22Rv1 (cell line): ENCODE results near the gene DIMT1.

ENCODE experiments used
- H3K27ac ChIP-seq: fragments of 450-650 bp; 2 replicates; pipeline ENCODE4 v1.5.1; 2017
- CTCF ChIP-seq: fragments of 450-650 bp; IDR thresholded peaks from 2 replicates; pipeline ENCODE4 v1.5.1; 2017; ENCODE audit warnings: mild to moderate bottlenecking
- ZFX ChIP-seq: fragments of 450-650 bp; IDR thresholded peaks from 2 replicates; pipeline ENCODE4 v1.6.1; 2017; ENCODE audit warnings: antibody characterized with exemption, borderline replicate concordance

Gene DIMT1

GRCh38 chr5:62421414-62421813 lies 17.7 kb upstream of the DIMT1 start:
- TF ChIP-seq ZFX: no peak
- no peak for TF ChIP-seq CTCF
- no peak overlapping the region for H3K27ac ChIP-seq

DNA sequence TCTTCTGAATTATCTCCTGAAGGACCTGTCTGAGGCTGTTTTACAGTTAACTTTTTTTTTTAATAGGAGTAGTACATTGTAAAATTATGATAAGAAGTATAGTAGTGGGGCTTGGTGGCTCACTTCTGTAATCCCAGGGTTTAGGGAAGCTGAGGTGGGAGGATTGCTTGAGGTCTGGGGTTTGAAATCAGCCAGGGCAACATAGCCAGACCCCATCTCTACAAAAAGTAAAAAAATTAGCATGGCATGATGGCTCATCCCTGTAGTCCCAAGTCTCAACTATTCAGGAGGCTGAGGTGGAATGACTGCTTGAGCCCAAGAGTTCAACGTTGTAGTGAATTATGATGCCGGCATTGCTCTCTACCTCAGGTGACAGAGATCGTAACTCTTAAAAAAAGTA lies 15.9 kb upstream of the DIMT1 start:
- H3K27ac ChIP-seq: no peak overlapping the region
- TF ChIP-seq ZFX (no peak), CTCF (no peak)

GRCh38 chr5:62418462-62419076 lies 14.9 kb upstream of the DIMT1 start:
- H3K27ac ChIP-seq: no peak overlapping the region
- TF ChIP-seq ZFX: no peak
- TF ChIP-seq CTCF: no peak

- H3K27ac ChIP-seq: peak overlapping the region; percentile 94; the same call in 1 of the 2 replicates
- TF ChIP-seq ZFX (no peak), CTCF (no peak)
Observed at GRCh38 chr5:62413711-62414110, 10.0 kb upstream of the DIMT1 start.

- H3K27ac ChIP-seq: peak within 1 kb of the TSS; percentile 94
- TF ChIP-seq ZFX: no peak
- no peak for TF ChIP-seq CTCF
Observed at GRCh38 chr5:62412549-62413329, 9.0 kb upstream of the DIMT1 start, which contains the start of gene IPO11. TSS of gene IPO11 (plus strand) at chr5:62412763. CDS start at chr5:62437280, 24,517 bp downstream.

DNA sequence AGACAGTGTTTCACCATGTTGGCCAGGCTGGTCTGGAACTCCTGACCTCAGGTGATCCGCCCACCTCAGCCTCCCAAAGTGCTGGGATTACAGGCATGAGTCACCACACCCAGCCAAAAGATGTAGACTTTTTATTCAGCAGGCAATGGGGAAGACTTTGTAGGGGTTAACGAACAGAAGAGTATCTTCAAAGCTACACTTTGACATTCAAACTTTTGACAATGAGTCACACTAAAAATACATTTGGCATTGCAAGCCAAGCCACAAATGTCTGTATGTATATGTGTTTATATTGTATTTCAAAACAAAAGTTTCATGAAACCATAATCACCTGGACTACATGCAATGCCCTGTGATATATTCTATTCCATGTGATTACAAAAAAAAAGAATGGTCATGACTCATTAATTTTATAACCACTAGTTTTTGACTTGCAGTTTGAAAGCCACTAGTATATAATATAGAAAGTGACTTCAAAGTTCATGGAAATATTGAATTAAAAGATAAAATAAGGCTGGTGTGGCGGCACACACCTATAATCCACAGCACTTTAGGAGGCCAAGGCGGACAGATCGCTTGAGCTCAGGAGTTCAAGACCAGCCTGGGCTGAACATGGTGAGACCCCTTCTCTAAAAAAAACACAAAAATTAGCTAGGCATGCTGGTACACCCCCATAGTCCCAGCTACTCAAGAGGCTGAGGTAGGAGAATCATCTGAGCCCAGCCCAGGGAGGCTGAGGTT lies 8.3 kb downstream of the DIMT1 start:
- TF ChIP-seq ZFX (no peak), CTCF (no peak)
- no peak overlapping the region for H3K27ac ChIP-seq
